Sigmoid colon (tissue), 4 donors: ENCODE results near the gene PRAC2.

Source experiments
- EP300 ChIP-seq, 4 donors: sonication (generic); formaldehyde crosslinking; IDR thresholded peaks; one replicate each; pipeline ENCODE4 v1.6.1; 2017; ENCODE audit warnings: antibody characterized with exemption in 4 of 4
- POLR2A ChIP-seq, 2 donors: fragments of 450-650 bp; IDR thresholded peaks; one replicate each; pipeline ENCODE4 v1.6.1; 2016; ENCODE audit warnings: antibody characterized with exemption in 2 of 2, mild to moderate bottlenecking in 2 of 2, moderate library complexity in 2 of 2
- POLR2AphosphoS5 ChIP-seq, 4 donors: sonication (generic); formaldehyde crosslinking; IDR thresholded peaks; one replicate each; pipeline ENCODE4 v1.6.1; 2017; ENCODE audit warnings: antibody characterized with exemption in 4 of 4
- TF ChIP-seq, protein P1 (sequence below), 4 experiments: fragments of 450-650 bp in 3 of 4; fragments of 200-600 bp in 1 of 4; IDR thresholded peaks; one replicate each; pipeline ENCODE4 v1.5.1; 2016 to 2019; ENCODE audit warnings: antibody characterized with exemption in 4 of 4, mild to moderate bottlenecking in 3 of 4, moderate library complexity in 2 of 4

DNA sequence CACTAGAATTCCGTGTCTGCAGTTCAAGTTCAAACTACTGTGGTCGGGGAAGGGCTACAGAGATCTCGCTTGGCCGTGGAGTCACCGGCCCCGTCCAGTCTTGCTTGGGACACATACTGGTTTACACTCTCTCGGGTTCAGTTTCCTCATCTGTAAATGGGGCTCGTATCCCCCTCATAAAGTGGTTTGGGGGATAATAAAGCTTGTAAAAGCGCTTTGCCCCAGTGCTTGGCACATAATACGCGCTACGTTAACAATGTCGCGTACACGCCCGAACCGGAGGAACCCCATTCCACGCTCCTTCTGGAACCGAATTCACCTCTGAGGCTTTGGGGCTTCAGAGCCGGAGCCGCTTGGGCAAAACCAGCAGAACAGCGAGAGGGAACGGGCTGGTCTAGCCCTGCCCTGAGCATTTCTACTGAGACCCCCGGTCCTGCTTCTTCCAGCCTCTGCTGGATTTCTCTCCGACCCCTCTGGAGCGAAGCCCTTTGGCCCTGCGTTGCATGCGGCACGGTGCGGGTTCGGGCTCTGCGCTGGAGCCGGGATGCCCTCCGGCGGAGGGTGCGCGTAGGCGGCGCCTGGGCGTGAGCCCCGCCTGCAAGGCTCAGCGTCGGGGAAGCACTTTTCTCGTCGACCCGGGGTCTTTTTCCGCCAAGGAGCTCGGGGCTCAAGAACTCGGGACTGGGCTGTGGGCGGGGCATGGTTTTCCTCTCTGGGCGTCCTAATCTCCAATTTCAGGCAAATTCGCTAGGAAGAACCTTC is 31.7 kb downstream of the PRAC2 start:
- TF ChIP-seq POLR2A (IDR thresholded peaks at IDR 0.05) (no peak), EP300 (IDR thresholded peaks at IDR 0.05) (no peak), POLR2AphosphoS5 (IDR thresholded peaks at IDR 0.05) (no peak)
- TF ChIP-seq, protein P1, sequence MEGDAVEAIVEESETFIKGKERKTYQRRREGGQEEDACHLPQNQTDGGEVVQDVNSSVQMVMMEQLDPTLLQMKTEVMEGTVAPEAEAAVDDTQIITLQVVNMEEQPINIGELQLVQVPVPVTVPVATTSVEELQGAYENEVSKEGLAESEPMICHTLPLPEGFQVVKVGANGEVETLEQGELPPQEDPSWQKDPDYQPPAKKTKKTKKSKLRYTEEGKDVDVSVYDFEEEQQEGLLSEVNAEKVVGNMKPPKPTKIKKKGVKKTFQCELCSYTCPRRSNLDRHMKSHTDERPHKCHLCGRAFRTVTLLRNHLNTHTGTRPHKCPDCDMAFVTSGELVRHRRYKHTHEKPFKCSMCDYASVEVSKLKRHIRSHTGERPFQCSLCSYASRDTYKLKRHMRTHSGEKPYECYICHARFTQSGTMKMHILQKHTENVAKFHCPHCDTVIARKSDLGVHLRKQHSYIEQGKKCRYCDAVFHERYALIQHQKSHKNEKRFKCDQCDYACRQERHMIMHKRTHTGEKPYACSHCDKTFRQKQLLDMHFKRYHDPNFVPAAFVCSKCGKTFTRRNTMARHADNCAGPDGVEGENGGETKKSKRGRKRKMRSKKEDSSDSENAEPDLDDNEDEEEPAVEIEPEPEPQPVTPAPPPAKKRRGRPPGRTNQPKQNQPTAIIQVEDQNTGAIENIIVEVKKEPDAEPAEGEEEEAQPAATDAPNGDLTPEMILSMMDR (IDR thresholded peaks at IDR 0.05), result no peak
